Epithelial cell of esophagus (primary cell): ENCODE measurements around the gene LIMS4.
"Not testable (repeated sequence)": the region's sequence is repeated elsewhere in the genome, so short reads cannot be mapped to it uniquely, and the experiment has no call there.

Experiments
- DNase-seq: peaks from one replicate; pipeline ENCODE4 v3.0.0; 2010; ENCODE audit warnings: low read depth
- H3K4me3 ChIP-seq: 2 replicates; pipeline ENCODE4 v1.5.1; 2011; ENCODE audit warnings: mild to moderate bottlenecking, low read length, control low read depth

Gene LIMS4

GRCh38 chr2:110472171-110473058 lies at the start of gene LIMS4:
TSS of gene LIMS4 (minus strand) at chr2:110472816. CDS start at chr2:110472778, 38 bp downstream.
- not testable (repeated sequence) for H3K4me3 ChIP-seq, DNase-seq

- H3K4me3 ChIP-seq, DNase-seq: not testable (repeated sequence)
Observed at GRCh38 chr2:110499755-110500377, 27.2 kb upstream of the LIMS4 start.

GRCh38 chr2:110496027-110496426 lies 23.4 kb upstream of the LIMS4 start:
- DNase-seq, H3K4me3 ChIP-seq: not testable (repeated sequence)

GRCh38 chr2:110494488-110494887 lies 21.9 kb upstream of the LIMS4 start:
- H3K4me3 ChIP-seq, DNase-seq: not testable (repeated sequence)

- not testable (repeated sequence) for H3K4me3 ChIP-seq, DNase-seq
Observed at GRCh38 chr2:110488991-110489390, 16.4 kb upstream of the LIMS4 start.

GRCh38 chr2:110482697-110483096 lies 10.1 kb upstream of the LIMS4 start:
- DNase-seq, H3K4me3 ChIP-seq: not testable (repeated sequence)

GRCh38 chr2:110481200-110481599 lies 8.6 kb upstream of the LIMS4 start:
- H3K4me3 ChIP-seq, result not testable (repeated sequence)

GRCh38 chr2:110480084-110480483 lies 7.5 kb upstream of the LIMS4 start:
- not testable (repeated sequence) for DNase-seq, H3K4me3 ChIP-seq

More at GRCh38 chr2:110481200-110481599, 8.6 kb upstream of the LIMS4 start:
- DNase-seq, result not testable (repeated sequence)

GRCh38 chr2:110477370-110477769 lies 4.8 kb upstream of the LIMS4 start:
- DNase-seq, result not testable (repeated sequence)

GRCh38 chr2:110476952-110477351 lies 4.3 kb upstream of the LIMS4 start:
- DNase-seq, H3K4me3 ChIP-seq: not testable (repeated sequence)

More at GRCh38 chr2:110477370-110477769, 4.8 kb upstream of the LIMS4 start:
- not testable (repeated sequence) for H3K4me3 ChIP-seq

- not testable (repeated sequence) for H3K4me3 ChIP-seq, DNase-seq
Observed at GRCh38 chr2:110475627-110476359, 3.2 kb upstream of the LIMS4 start.

GRCh38 chr2:110474898-110475297 lies 2.3 kb upstream of the LIMS4 start:
- not testable (repeated sequence) for DNase-seq

GRCh38 chr2:110473059-110473358 lies 393 bp upstream of the LIMS4 start:
- not testable (repeated sequence) for DNase-seq

More at GRCh38 chr2:110474898-110475297, 2.3 kb upstream of the LIMS4 start:
- H3K4me3 ChIP-seq, result not testable (repeated sequence)

GRCh38 chr2:110468921-110469320 lies 3.7 kb downstream of the LIMS4 start:
- DNase-seq, H3K4me3 ChIP-seq: not testable (repeated sequence)

More at GRCh38 chr2:110473059-110473358, 393 bp upstream of the LIMS4 start:
- not testable (repeated sequence) for H3K4me3 ChIP-seq

- DNase-seq, H3K4me3 ChIP-seq: not testable (repeated sequence)
Observed at GRCh38 chr2:110465312-110465711, 7.3 kb downstream of the LIMS4 start.

- DNase-seq, H3K4me3 ChIP-seq: not testable (repeated sequence)
Observed at GRCh38 chr2:110462458-110462857, 10.2 kb downstream of the LIMS4 start.

GRCh38 chr2:110460318-110460717 lies 12.3 kb downstream of the LIMS4 start:
- DNase-seq, H3K4me3 ChIP-seq: not testable (repeated sequence)

GRCh38 chr2:110457214-110457590 lies 15.4 kb downstream of the LIMS4 start:
- not testable (repeated sequence) for DNase-seq, H3K4me3 ChIP-seq

- H3K4me3 ChIP-seq, DNase-seq: not testable (repeated sequence)
Observed at GRCh38 chr2:110456291-110457213, 16.1 kb downstream of the LIMS4 start.
